ENCODE data around the gene SERPINB1. TPM values are rescaled to one million over a fixed set of nuclear protein-coding genes. Genes with fewer than 3 reads are reported as not detected.

Gene SERPINB1
- polyA plus RNA-seq, 12 donors: 10.8 to 26.3 (median 17.8) TPM; not detected in 1

GRCh38 chr6:2795162-2795561, 46.5 kb downstream of the SERPINB1 start:
- DNase-seq: no peak

GRCh38 chr6:2794171-2794730, 47.4 kb downstream of the SERPINB1 start:
- DNase-seq: no peak

DNA sequence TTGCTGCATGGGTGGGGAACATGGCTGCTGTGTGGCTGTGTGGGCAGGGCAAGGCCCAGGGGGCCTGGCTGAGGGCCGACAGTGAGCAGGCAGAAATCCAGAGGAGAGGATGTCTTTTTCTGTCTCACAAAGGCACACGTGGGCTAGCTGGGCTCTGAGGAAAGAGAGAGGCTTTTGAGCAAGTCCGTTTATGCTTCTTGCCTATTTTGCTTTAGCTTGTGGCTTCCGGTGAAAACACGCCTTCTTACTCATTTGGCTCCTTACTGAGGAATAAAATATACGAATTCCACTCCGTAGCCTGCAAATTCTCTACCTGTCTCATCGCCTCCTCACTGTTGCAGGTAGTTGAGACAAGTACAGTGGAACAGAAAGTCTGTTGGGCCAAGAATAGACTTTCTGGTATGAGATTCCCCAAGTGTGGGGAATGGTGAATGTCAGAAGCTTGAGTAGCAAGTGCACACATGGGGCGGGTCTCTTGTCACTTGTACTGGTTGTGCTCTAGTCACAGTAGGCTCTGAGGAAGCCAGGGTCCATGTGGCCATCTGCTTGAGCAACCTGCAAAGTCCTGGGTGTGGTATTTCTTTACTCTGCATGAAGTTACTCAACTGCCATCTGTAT, 48.0 kb downstream of the SERPINB1 start:
- no peak for DNase-seq

DNA sequence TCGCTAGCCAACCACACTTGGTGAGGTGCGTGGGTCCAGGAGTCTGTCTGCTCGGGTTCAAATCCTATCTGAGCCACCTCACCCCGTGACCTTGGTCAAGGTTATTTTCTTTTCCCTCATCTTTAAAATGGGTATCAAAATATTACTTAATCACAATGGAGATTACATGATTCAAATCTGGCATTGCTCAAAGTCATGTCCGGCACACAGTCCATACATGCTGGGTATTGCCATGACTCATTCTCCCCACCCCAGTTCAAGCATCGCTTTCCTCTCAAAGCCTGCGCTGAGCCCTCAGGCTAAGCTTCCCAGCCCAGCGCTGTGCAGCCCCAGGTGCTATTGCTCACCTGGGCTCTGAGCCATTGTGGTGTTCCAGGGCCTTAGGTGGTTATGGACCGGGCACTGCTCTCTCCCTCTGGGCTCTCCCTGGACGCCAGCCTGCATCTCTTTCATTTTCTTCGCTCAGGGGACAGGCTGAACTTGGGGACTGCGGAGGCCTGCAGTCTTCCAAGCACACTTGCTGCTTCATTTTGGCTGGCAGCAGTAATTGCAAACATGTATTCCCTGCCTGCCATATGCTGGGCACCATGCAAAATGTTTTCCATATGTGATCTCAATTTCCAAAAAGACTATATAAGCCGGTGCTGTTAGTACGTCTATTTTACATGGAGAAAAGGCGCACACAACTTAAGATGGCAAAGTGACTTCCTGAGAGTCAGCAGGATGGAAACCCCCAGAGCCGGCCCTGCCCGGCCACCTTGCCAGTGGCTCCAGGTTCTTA, 49.1 kb downstream of the SERPINB1 start:
- DNase-seq: no peak

DNA sequence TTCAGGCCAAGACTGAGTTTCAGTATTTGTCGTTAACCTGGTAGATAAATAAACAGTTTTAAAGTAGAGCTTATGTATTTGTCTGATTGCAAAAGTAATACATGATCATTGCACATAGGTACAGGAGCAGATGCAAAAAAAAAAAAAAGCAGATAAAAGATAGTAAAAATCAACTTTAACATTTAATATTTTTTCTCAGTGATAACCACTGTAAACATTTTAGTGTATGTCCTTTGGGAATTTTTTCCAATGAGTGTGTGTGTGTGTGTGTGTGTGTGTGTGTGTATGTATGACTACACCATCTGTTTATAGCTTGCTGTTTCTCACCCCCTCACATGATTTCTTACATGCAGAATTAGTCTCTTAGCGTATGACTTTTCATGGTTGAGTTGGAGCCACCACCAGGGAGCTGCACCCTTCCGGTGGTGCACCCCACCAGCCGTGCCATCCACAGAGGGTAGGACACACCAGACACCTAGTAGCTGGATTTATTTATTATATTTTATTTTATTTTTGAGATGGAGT, 50.2 kb downstream of the SERPINB1 start:
- DNase-seq: no peak

GRCh38 chr6:2790588-2791449, 50.8 kb downstream of the SERPINB1 start:
- DNase-seq: peak; percentile 63

DNA sequence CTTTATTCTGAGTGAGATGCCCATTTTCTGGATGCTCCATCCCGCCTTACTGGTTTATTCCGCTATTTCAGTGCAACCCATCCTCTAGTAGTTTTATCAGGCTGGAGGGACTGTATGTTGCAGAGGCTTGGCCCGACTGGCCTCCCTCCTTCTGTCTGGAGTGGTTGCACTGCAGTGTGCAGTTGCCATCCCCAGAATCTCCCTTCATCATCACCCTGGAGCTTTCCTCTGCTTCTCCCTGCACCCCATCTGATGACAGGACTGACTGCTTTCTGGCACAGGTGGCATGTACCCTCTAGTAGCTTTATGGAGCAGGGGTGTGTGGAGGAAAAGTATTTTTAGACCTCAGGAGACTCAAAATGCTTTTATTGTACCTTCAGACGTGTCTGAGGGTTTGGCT, 55.4 kb downstream of the SERPINB1 start:
- no peak for DNase-seq

DNA sequence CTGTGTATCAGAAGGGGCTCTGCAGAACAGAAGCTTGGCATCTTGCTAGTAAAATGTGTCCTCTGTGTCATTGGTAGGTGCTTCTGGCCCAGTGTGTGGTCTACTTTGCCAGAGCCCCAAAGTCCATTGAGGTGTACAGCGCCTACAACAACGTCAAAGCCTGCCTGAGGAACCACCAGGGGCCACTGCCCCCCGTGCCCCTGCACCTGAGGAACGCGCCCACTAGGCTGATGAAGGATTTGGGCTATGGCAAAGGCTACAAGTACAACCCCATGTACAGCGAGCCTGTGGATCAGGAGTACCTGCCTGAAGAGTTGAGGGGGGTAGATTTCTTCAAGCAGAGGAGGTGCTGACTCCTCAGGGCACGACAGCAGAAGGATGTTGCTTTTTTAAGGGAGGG, 56.7 kb downstream of the SERPINB1 start:
- DNase-seq: no peak

- DNase-seq: no peak
Observed at GRCh38 chr6:2784061-2784460, 57.6 kb downstream of the SERPINB1 start.

DNA sequence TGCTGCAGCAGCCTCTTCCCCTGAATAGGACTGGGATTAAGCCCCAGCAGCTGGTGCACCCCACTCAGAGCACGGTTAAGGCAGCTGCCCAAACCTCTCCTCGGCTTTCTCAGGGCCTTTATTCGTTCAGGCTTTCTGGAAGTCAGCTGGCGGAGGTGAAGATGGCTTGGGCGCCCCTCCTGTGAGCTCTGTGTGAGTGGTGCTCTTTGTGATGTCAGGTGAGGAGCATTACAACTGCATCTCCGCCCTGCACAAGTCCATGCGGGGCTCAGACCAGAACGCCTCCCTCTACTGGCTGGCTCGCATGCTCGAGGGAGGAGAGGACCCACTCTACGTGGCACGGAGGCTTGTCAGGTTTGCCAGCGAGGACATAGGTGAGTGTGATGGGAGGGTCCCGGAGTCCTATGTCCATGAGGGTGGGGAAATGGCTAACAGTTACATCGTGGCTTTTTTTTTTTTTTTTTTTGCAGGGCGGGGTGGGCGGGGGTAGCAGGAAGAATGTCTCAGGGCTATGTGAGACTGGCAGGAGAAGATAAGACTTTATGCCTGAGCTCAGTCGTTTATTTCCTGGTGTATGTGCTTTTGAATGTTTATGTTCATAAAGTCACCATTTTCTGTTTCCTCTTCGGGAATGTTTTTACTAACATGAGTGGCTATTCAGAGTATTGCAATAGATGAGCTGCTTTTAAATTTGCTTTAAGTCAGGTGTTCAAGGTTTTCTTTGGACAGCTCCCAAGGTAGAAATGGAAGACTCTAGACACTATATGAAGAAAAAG, 58.3 kb downstream of the SERPINB1 start:
- no peak for DNase-seq

DNA sequence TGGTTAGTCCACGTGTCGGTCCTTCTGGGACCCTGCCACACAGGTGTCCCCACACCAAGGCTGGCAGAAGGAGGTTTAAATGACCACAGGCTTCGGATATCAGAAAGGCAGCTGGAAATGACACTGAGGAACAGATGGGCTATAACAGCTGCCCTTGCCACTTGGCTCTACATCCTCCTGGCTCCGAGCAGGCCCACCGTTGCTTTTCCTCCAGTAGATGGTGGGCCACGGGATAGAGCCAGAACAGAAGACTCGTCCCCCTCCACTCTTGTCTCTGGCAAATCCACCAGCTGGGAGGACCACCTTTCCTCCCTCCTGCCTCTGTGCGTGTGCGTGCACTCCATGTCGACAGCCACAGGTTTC, 58.9 kb downstream of the SERPINB1 start:
- peak; percentile 40 for DNase-seq

DNA sequence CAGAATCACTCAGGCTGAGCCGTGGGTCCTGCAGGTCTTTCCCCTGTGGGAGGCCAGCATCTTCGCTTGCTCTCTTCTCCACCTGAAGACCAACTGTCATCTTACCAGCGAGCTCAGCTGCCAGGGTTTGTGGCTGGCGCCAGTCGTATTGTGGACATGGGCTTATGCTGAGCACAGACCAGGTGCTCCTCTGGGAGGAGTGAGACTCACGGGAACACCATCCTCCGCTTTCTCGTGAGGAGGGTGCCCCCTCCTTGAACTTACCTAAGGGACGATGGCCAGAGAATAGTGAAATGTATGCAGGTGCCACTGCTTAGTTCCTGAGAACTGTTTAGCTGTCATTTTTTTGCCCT, 59.3 kb downstream of the SERPINB1 start:
- no peak for DNase-seq

Other genes starting within 250 kb of the SERPINB1 start
- gene MYLK4, start 90.9 kb downstream of the SERPINB1 start, polyA plus RNA-seq (ENCODE audit: insufficient read length in 12 of 12): 10 to 100 TPM in 7 of 12 donors, 1 to 10 TPM in 4, not detected in 1; 5.8 to 20.3 (median 11.5) TPM
- 10 to 100 TPM in 11 of 12 donors, not detected in 1; 29.0 to 53.8 (median 46.5) TPM for gene WRNIP1, start 76.5 kb downstream of the SERPINB1 start, polyA plus RNA-seq (ENCODE audit: insufficient read length in 12 of 12)
- 10 to 100 TPM in 1 of 12 donors, 1 to 10 TPM in 10, not detected in 1; 2.2 to 15.5 (median 3.2) TPM for gene SERPINB9, start 61.4 kb upstream of the SERPINB1 start, polyA plus RNA-seq (ENCODE audit: insufficient read length in 12 of 12)
- 10 to 100 TPM in 11 of 12 donors, not detected in 1; 68.8 to 98.2 (median 78.3) TPM for gene SERPINB6, start 129.7 kb upstream of the SERPINB1 start, polyA plus RNA-seq (ENCODE audit: insufficient read length in 12 of 12)
- 10 to 100 TPM in 11 of 12 donors, not detected in 1; 13.9 to 29.6 (median 17.9) TPM for gene NQO2, start 158.0 kb upstream of the SERPINB1 start, polyA plus RNA-seq (ENCODE audit: insufficient read length in 12 of 12)
- 10 to 100 TPM in 9 of 12 donors, 1 to 10 TPM in 2, not detected in 1; 8.8 to 23.9 (median 13.1) TPM for gene RIPK1, start 226.6 kb upstream of the SERPINB1 start, polyA plus RNA-seq (ENCODE audit: insufficient read length in 12 of 12)